ENCODE results near the gene FRMD4A. TPM values are rescaled to one million over a fixed set of nuclear protein-coding genes. Genes with fewer than 3 reads are reported as not detected.
"Not testable (repeated sequence)": the region's sequence is repeated elsewhere in the genome, so short reads cannot be mapped to it uniquely, and the experiment has no call there.

FRMD4A gene
- total RNA-seq, 2 experiments from 2014 or later: 0.82 to 0.94 TPM

DNA sequence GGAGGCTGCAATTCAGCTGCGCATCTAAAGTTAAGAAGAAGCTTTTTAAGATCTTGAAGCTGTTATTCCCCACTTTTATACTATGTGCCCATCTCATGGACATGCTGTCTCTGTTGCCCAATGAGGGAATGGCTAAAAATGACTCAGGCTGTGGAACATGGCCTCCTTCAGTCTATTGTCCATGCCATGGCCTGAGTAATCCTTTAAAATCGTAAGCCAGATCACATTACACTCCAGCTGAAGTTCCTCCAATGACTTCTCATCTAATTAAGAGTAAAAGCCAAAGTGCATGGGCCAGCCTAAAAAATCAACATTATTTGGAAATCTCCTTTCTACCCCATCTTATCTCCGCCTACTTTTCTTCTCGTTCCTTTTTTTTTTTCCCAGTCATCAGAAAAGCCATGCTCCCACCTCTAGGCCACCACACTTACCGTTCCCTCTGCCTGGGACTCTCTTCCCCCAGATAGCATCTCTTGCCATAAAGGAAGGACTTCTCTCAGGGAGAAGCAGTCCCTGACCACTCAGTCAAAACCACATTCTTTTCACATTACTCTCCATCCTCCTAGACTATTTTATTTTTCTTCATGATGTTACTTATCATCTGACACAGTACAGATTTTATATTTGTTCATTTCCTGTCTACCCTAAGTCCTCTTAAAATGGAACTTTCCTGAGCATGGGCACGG lies 406.5 kb downstream of the FRMD4A start:
- CTCF ChIA-PET: no interaction called here
- peaks cover 2% of the 10 kb centered on the region for H3K27me3 Mint-ChIP-seq (ENCODE audit: low read depth)

DNA sequence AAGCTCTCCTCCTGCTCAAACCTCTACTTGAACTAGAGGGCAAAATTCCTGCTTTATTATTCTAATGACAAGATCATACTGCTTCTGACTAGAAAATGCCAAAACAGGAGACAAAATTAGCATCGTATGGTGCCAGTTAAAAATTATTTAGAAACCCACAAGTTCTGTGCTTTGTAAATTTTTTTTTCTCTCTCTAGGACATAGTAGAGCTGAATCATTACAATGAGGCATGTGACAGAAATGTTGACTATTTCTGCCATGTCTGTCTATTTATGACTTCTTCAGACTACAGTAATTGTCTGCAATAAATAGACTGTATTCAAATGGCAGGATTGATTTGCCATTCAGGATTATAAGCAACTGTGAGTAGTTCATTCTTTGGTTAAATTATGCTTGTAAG lies 408.1 kb downstream of the FRMD4A start:
- no peaks in the 10 kb centered on the region for H3K36me3 Mint-ChIP-seq (ENCODE audit: low read depth)

More for the DNA sequence above, 406.5 kb downstream of the FRMD4A start:
- Mint-ChIP-seq H3K4me3 (no peak overlapping the region), H3K4me1 (ENCODE audit: low read depth) (peaks cover 2% of the 10 kb centered on the region), H3K9me3 (ENCODE audit: insufficient read depth) (no peaks in the 10 kb centered on the region), H3K36me3 (ENCODE audit: low read depth) (no peaks in the 10 kb centered on the region), H3K27ac (no peak overlapping the region)
- POLR2A ChIA-PET: no interaction called here
- DNase-seq (no peak), ATAC-seq (no peak)

DNA sequence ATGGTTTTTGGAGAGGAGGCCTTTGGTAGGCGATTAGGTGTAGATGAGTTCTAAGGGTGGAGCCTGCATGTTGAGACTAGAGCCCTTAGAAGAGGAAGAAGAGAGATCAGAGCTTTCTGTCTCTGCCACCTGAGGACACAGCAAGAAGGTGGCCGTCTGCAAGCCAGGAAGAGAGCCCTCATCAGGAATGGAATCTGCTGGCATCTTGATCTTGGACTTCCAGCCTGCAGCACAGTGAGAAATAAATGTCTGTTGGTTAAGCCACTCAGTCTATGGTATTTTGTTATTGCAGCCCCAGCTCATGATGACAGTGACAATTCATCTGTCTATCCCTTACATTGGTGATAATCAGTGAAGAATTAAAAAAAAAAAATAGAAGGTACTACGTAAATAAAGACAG lies 408.8 kb downstream of the FRMD4A start:
- CTCF ChIA-PET: no interaction called here
- no peak for DNase-seq
- peaks cover 2% of the 10 kb centered on the region for H3K4me1 Mint-ChIP-seq (ENCODE audit: low read depth)
- no peaks in the 10 kb centered on the region for H3K36me3 Mint-ChIP-seq (ENCODE audit: low read depth)
- H3K4me3 Mint-ChIP-seq: no peak overlapping the region
- H3K27me3 Mint-ChIP-seq (ENCODE audit: low read depth): peaks cover 2% of the 10 kb centered on the region
- POLR2A ChIA-PET: no interaction called here
- no peaks in the 10 kb centered on the region for H3K9me3 Mint-ChIP-seq (ENCODE audit: insufficient read depth)
- no peak overlapping the region for H3K27ac Mint-ChIP-seq
- ATAC-seq: no peak

More for the DNA sequence above, 408.1 kb downstream of the FRMD4A start:
- no peak for ATAC-seq
- H3K27ac Mint-ChIP-seq: no peak overlapping the region
- DNase-seq: no peak
- no peak overlapping the region for H3K4me3 Mint-ChIP-seq
- ChIA-PET CTCF (no interaction called here), POLR2A (no interaction called here)
- peaks cover 2% of the 10 kb centered on the region for H3K27me3 Mint-ChIP-seq (ENCODE audit: low read depth)
- H3K9me3 Mint-ChIP-seq (ENCODE audit: insufficient read depth): no peaks in the 10 kb centered on the region
- peaks cover 2% of the 10 kb centered on the region for H3K4me1 Mint-ChIP-seq (ENCODE audit: low read depth)

DNA sequence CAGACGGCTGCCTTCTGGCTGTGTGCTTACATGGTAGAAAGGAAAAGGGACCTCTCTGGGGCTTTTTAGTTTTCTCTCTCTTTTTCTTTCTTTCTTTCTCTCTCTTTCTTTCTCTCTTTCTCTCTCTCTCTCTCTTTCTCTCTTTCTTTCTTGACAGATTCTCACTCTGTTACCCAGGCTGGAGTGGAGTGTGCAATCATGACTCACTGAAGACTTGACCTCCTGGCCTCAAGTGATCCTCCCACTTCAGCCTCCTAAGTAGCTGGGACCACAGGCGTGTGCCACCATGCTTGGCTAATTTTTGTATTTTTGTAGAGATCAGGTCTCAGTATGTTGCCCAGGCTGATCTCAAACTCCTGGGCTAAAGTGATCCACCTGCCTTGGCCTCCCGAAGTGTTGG lies 409.6 kb downstream of the FRMD4A start:
- H3K27me3 Mint-ChIP-seq (ENCODE audit: low read depth); H3K36me3 Mint-ChIP-seq (ENCODE audit: low read depth); H3K27ac Mint-ChIP-seq; H3K4me3 Mint-ChIP-seq; POLR2A ChIA-PET; H3K4me1 Mint-ChIP-seq (ENCODE audit: low read depth); DNase-seq; ATAC-seq; H3K9me3 Mint-ChIP-seq (ENCODE audit: insufficient read depth); CTCF ChIA-PET: not testable (repeated sequence)

DNA sequence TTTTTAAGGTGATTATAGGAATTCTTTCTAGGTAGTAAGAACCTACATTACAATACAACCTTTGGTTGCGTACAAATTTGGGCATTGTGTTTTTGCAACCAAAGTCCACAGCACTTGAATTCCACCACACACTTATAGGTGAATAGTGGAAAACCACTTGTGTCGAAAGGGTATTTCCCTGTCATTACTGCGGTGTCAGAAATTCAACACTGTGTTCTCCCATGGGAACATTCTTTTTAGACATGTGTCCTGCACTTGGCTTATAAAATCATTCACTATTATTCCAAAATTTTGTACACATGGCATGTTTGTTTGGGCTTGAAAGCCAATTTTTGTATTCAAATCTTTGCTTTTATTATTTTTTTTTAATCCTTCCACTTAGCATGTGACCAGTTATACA lies 410.3 kb downstream of the FRMD4A start:
- no peaks in the 10 kb centered on the region for H3K4me1 Mint-ChIP-seq (ENCODE audit: low read depth)
- no peaks in the 10 kb centered on the region for H3K36me3 Mint-ChIP-seq (ENCODE audit: low read depth)
- no peaks in the 10 kb centered on the region for H3K27me3 Mint-ChIP-seq (ENCODE audit: low read depth)
- H3K9me3 Mint-ChIP-seq (ENCODE audit: insufficient read depth): no peaks in the 10 kb centered on the region
- ATAC-seq (no peak), DNase-seq (no peak)
- no peak overlapping the region for H3K27ac Mint-ChIP-seq
- CTCF ChIA-PET: no interaction called here
- no peak overlapping the region for H3K4me3 Mint-ChIP-seq
- POLR2A ChIA-PET: no interaction called here

DNA sequence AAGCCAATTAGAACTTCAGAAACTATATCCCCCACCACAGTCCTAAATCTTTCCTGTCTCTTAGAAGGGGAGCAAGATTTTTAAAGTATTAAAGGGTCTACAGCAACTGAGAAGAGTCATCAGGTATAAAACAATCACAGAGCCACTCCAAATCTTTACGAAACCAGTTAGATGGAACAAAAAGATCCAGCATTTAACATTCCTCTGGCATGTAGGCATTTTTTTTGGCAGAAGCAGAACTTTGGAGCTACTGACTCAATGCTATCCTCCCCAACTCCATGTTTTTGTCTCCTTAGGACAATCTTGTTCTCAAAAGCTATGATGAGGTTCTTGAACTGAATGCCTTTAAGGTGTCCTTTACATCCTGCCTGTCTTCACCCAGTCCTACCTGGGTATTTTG lies 410.7 kb downstream of the FRMD4A start:
- Mint-ChIP-seq H3K4me3 (no peak overlapping the region), H3K9me3 (ENCODE audit: insufficient read depth) (no peaks in the 10 kb centered on the region), H3K27ac (no peak overlapping the region), H3K4me1 (ENCODE audit: low read depth) (no peaks in the 10 kb centered on the region), H3K36me3 (ENCODE audit: low read depth) (no peaks in the 10 kb centered on the region), H3K27me3 (ENCODE audit: low read depth) (no peaks in the 10 kb centered on the region)
- ChIA-PET CTCF (no interaction called here), POLR2A (no interaction called here)
- no peak for DNase-seq
- no peak for ATAC-seq

DNA sequence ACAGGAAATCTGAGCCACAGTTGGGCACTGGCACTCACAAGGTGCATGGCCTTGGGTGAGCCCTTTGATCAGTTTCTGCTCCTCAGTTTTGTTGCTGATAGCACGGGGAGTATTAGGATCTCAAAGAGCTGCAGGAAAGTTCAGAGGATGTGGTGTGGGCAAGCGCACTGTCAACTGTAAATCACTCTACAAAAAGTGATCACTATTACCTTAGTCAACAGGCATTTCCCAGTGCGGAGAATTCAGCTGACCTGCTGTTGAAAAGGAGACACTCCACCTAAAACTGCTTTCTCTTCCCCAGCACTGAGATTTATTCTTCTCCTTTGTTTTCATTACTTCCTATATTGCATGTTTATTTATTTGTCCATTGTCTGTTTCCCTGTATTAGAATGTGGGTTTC lies 412.9 kb downstream of the FRMD4A start:
- POLR2A ChIA-PET: interaction anchor here (1.0 kb wide), 1 partner anchor 19 kb away, joined by 3 read pairs; no protein-coding TSS in a partner anchor

DNA sequence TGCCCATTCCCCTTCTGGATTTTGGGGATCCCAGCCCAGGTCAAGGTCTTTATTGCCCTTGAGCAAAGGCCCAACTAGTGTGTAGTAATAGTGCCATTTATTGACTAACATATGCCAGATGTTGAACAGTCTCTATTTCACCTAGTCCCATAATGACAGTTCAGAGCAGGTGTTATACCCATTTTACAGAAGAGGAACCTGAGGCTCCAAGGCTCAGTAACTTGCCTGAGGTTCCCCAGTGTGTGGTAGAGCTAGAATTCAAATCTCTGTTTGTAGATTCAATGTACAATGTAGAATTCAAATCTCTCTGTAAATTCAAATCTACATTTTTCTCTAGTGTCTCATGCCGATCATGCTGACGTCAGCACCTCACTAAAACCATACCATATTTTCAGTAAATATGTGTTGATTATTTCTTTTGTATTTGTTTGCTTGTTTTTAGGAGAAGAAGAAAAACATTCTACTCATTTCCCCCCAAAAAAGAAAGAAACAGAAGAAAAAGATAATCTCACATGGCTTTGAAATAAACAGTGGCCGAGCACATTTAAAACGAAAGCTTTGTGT lies 414.3 kb downstream of the FRMD4A start:
- H3K4me3 Mint-ChIP-seq: no peak overlapping the region
- ChIA-PET POLR2A (no interaction called here), CTCF (no interaction called here)
- ATAC-seq: no peak
- no peaks in the 10 kb centered on the region for H3K36me3 Mint-ChIP-seq (ENCODE audit: low read depth)
- no peaks in the 10 kb centered on the region for H3K4me1 Mint-ChIP-seq (ENCODE audit: low read depth)
- H3K9me3 Mint-ChIP-seq (ENCODE audit: insufficient read depth): no peaks in the 10 kb centered on the region
- H3K27ac Mint-ChIP-seq: no peak overlapping the region
- no peak for DNase-seq
- no peaks in the 10 kb centered on the region for H3K27me3 Mint-ChIP-seq (ENCODE audit: low read depth)

More for the DNA sequence above, 412.9 kb downstream of the FRMD4A start:
- Mint-ChIP-seq H3K4me1 (ENCODE audit: low read depth) (no peaks in the 10 kb centered on the region), H3K9me3 (ENCODE audit: insufficient read depth) (no peaks in the 10 kb centered on the region), H3K27ac (no peak overlapping the region), H3K36me3 (ENCODE audit: low read depth) (no peaks in the 10 kb centered on the region), H3K27me3 (ENCODE audit: low read depth) (no peaks in the 10 kb centered on the region), H3K4me3 (no peak overlapping the region)
- CTCF ChIA-PET: no interaction called here
- no peak for ATAC-seq
- DNase-seq: no peak

DNA sequence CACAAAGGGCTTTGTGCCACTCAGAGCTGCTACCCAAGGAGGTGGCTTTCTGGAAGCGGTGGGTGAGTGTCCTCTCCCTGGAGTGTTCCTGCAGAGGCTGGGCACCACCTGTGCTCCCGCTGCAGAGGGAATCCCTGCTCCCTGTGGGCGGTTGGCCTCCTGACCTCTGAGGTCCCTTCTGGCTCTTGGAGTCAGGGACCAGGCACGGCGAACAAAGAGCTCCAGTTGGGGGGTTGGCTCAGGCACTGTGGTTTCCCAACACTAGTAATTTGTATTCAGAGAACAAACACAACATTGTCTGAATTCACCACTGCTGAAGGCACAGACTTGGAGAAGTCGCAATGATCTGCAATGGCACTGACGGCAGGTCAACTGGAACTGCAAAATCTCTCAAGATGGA lies 415.0 kb downstream of the FRMD4A start:
- ChIA-PET POLR2A (no interaction called here), CTCF (no interaction called here)
- Mint-ChIP-seq H3K36me3 (ENCODE audit: low read depth) (no peaks in the 10 kb centered on the region), H3K27ac (no peak overlapping the region), H3K4me3 (no peak overlapping the region), H3K4me1 (ENCODE audit: low read depth) (no peaks in the 10 kb centered on the region), H3K27me3 (ENCODE audit: low read depth) (no peaks in the 10 kb centered on the region), H3K9me3 (ENCODE audit: insufficient read depth) (no peaks in the 10 kb centered on the region)
- no peak for DNase-seq
- ATAC-seq: no peak

DNA sequence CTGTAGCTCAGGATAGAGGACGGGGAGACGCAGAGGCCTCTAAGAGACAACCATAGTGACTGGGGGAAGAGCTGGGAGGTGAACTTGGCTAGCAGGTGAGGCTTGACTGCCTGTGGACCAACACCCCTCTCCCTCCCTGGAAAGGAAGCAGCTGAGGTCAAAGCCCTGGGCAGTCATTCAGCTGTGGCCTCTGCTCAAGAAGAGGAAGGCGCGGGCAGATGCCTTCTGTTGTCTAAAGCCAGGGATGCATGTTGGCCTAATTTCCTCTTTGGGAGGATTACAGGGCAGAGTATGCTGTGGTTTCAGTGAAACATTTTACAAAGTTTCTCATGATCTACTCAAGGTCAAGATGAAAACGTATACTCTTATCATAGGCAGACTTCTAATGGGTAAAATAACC lies 416.8 kb downstream of the FRMD4A start:
- Mint-ChIP-seq H3K27me3 (ENCODE audit: low read depth) (peaks cover 2% of the 10 kb centered on the region), H3K4me1 (ENCODE audit: low read depth) (no peaks in the 10 kb centered on the region), H3K27ac (no peak overlapping the region), H3K4me3 (no peak overlapping the region), H3K9me3 (ENCODE audit: insufficient read depth) (no peaks in the 10 kb centered on the region), H3K36me3 (ENCODE audit: low read depth) (no peaks in the 10 kb centered on the region)
- ChIA-PET POLR2A (no interaction called here), CTCF (interaction anchor here (1.0 kb wide), 1 partner anchor 473 kb away, joined by 3 read pairs; no protein-coding TSS in a partner anchor)
- no peak for ATAC-seq
- DNase-seq: no peak

DNA sequence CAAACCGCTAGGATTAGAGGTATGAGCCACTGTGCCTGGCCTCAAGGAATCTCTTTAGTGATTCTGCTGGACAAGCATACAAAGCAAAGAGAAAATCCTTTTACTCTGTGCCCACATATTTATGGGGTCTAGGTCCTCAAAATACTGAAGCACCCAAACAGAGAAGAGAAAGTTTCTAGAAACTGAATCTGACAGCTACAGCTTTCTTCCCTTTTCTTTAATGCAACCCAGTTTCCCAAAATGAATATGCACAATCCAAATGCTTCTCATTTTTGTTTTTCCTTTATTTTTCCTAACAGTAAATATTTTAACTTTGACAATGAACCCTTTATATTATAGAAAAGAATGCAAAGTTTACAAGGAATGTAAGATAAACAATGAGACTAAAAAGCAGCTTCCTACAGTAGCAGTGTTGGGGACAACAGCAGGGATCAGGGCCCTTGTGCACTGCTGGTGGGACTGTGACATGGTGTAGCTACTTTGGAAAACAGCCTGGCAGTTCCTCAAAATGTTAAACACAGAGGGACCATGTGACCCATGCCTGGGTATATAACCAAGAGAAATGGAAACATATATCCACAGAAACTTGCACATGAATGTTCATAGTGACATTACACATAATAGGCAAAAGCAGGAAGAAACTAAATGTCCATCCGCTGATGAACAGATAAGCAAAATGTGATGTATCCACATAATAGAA lies 418.8 kb downstream of the FRMD4A start:
- H3K9me3 Mint-ChIP-seq (ENCODE audit: insufficient read depth): no peaks in the 10 kb centered on the region
- ChIA-PET POLR2A (no interaction called here), CTCF (no interaction called here)
- ATAC-seq (no peak), DNase-seq (no peak)
- H3K36me3 Mint-ChIP-seq (ENCODE audit: low read depth): no peaks in the 10 kb centered on the region
- H3K4me1 Mint-ChIP-seq (ENCODE audit: low read depth): no peaks in the 10 kb centered on the region
- H3K27me3 Mint-ChIP-seq (ENCODE audit: low read depth): peaks cover 2% of the 10 kb centered on the region
- H3K27ac Mint-ChIP-seq: no peak overlapping the region
- H3K4me3 Mint-ChIP-seq: no peak overlapping the region

DNA sequence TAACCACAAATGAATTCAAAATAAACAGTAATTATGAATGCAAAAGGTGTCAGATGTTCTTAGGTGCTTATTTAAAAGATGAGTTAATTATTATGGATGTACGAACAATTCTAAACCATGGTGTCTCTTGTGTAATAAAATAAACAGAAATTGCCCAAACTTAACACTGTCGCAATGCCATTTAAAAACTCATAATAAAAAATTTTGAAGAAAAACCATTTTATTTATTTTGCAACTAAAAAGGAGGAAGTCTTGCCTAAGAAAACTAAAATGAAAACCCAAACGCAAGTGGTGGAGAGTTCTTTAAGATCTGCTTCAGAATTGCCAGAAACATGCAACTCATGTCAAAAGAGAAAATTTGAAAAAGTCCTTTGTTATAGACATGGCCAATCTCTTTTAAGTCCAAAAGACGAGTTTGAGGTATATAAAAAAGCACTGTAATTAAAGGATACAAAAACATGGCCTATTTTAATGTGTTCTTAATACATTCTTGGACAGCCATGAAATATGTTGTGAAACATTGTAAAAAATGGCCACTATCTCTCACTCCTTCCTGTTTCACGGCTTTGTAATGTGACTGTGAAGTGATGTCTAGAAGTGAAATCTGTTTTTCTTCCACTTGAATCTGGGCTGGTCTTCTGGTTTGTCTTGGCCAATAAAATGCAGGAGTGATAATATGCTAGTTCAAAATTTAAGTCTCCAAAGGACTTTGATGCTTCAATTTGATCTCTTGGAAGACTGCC lies 421.0 kb downstream of the FRMD4A start:
- Mint-ChIP-seq H3K9me3 (ENCODE audit: insufficient read depth) (no peaks in the 10 kb centered on the region), H3K4me3 (no peak overlapping the region), H3K4me1 (ENCODE audit: low read depth) (no peaks in the 10 kb centered on the region), H3K27ac (no peak overlapping the region), H3K27me3 (ENCODE audit: low read depth) (peaks cover 2% of the 10 kb centered on the region), H3K36me3 (ENCODE audit: low read depth) (no peaks in the 10 kb centered on the region)
- DNase-seq (no peak), ATAC-seq (no peak)
- CTCF ChIA-PET: no interaction called here
- POLR2A ChIA-PET: no interaction called here

Measured in activated CD8-positive, alpha-beta T cell treated with anti-CD3 and anti-CD28 coated beads, Interleukin-2, amount 10 ng/mL, durations not matched to agents 7 days and 5 days (primary cell).